ENCODE results near the gene KRTAP19-7.

- TF ChIP-seq CTCF (IDR thresholded peaks at IDR 0.05 in 2 of 3, conservative IDR thresholded peaks at IDR 0.05 in 1 of 3; ENCODE audit: control insufficient read depth in 2 of 3, extremely low read depth in 1 of 3, insufficient read depth in 1 of 3, low read depth in 3 of 3, low read length in 3 of 3) (no peak), NFIC (IDR thresholded peaks at IDR 0.05; ENCODE audit: low read depth, low read length) (no peak), MYC (IDR thresholded peaks at IDR 0.05; ENCODE audit: insufficient read depth, insufficient read length, insufficient replicate concordance, low read length, severe bottlenecking) (no peak), NFYB (IDR thresholded peaks at IDR 0.05; ENCODE audit: insufficient read depth, low read depth, low read length) (no peak)
These were observed 42.2 kb downstream of the KRTAP19-7 start for GRCh38 chr21:30518876-30519275.

All from GM12878 (cell line).